SIG-M5 treated with dmso at 0.1 percent for 504 hours (cell line): ENCODE data around the gene EDIL3.
"Not testable (repeated sequence)": the region's sequence is repeated elsewhere in the genome, so short reads cannot be mapped to it uniquely, and the experiment has no call there.

Experiments used
- DNase-seq: peaks from one replicate; lab custom pipeline; 2025; ENCODE audit not compliant: unreplicated experiment; lab: John Stamatoyannopoulos, UW

The EDIL3 gene

DNA sequence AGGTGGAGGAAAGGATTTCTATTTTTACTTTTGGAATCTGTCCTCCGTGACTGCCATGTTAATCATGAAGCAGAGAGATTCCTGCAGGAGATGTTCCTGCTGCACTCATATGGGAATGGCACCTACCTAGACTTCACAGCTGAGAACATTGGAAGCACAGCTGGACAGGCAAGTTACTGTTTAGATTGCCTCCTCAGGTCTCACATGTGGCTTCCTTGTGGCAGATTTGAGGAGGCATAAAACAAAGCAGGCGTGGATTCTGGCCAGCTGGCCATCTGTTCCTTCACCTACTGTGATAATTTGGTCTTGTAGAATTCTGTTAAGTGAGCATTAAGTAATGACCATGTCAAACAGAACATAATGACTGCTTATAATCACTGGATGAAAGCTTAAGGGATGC, 193.4 kb downstream of the EDIL3 start:
- DNase-seq: no peak

DNA sequence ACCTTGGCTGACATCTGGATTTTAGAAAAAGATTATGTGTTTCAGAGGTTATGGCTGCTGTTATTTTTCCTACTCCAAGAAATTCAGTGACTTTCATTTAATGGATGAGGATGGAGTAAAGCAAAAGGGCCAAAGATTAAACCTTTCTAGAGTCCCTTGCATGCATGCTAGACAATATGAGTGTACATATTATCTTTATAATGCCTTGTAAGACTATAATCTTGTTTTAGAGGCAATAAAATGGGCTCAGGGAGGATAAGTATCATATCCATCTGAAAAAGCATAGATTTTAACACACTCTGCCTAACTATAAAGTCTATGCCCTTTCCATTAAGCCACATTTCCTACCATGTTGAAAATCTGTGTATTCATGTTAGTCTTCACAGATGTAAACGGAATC, 199.8 kb downstream of the EDIL3 start:
- no peak for DNase-seq

GRCh38 chr5:84181093-84181492, 203.6 kb downstream of the EDIL3 start:
- DNase-seq: no peak

DNA sequence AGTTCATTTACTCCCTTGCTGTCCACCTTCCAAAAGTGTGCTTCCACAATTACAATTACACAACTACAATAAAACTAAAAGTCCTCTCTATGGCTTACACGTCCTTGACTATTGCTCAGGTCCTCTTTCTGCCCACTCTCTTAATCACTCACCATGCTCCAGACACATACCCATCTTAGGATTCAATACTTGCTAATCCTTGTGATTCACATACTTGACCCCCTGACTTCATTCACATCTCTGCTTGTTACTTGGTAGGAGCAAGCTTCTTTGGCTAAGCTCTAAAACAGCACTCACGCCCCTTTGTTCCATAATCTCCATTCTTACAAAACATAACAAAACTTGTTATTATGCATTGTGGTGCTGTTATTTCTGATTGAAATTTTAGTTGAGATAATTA, 215.8 kb downstream of the EDIL3 start:
- DNase-seq: no peak

DNA sequence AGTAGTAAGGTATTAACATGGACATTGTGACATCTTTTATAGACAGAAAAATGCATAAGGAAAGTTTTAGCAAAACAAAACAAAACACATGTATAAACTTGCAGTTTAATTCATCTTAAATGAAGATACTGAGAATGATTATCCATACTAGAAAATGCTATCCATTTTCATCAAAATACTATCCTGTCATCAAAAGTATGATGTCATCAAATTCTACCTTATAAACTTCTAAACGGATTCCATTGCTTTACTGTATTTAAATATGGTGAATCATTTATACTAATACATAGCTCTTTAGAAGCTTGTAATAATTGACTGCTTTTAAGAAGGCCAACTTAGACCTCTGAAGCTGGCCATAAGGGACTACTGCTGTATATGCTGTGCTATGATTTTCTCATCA, 221.0 kb downstream of the EDIL3 start:
- DNase-seq: no peak

- DNase-seq: no peak
These were observed 222.0 kb downstream of the EDIL3 start for GRCh38 chr5:84162695-84163094.

- not testable (repeated sequence) for DNase-seq
These were observed 224.0 kb downstream of the EDIL3 start for GRCh38 chr5:84160650-84161049.

- DNase-seq: no peak
These were observed 235.6 kb downstream of the EDIL3 start for GRCh38 chr5:84149094-84149493.

- DNase-seq: no peak
These were observed 236.0 kb downstream of the EDIL3 start for GRCh38 chr5:84148651-84149050.

GRCh38 chr5:84137541-84137940, 247.1 kb downstream of the EDIL3 start:
- no peak for DNase-seq

DNA sequence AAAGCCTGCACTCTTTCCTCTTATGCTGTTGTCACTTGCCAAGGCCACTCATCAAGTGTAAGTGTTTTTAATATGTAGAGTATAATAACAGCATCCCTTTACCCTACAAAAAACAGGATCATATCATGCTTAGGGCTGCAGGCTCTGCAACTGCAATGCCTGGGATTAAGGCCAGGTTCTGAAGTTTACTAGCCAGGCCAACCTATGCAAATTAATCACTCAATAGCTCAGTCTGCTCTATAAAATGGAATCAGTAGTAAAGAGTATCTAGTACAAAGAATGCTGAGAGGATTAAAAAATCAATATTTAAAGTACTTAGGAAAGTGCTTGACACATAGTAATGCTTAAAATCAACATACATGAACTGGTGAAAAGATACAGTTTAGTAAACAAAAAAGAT, 253.3 kb downstream of the EDIL3 start:
- no peak for DNase-seq

DNA sequence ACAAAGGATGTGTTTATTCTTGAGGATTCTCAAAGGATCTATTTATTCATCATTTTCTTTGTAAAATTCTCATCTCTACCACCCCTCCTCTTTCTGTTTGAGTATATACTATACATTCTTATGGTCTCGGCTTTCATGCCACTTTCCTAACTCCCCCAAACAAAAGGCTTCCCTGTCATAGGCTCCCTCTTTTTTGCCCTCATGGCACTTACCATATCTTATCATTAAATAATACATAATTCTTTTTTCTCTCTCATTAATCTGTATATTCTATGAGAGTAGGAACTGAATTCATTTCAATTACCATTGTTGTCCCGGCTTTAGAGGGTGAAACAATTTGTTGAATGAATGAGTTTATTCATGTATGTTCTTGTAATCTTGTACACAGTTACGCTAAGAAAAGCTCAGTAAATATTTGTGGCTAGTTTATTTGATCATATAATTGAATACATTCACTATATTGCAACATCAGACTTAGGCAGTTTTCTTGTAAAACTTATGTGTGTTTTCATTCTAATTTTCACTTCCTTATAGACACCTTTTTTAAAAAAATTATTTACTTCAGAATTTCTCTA, 254.6 kb downstream of the EDIL3 start:
- DNase-seq: no peak

DNA sequence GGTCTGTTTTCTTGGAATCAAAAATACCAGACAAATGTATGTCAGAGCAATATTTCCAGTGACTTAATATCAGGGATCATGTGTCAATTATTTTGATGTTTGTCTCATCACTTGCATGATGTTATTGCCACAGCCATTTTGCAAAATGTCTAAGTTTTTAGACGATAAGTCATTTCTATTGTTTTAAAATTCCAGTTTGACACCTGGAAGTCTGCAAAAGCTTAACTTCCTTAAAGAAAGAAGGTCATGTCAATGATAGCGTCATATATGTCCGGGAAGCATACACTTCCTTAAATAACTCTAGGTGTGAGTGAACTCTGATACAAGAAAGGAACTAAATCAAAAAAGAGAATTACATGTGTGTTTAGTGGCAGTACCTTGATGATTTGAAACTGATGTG, 259.5 kb downstream of the EDIL3 start:
- DNase-seq: no peak

DNA sequence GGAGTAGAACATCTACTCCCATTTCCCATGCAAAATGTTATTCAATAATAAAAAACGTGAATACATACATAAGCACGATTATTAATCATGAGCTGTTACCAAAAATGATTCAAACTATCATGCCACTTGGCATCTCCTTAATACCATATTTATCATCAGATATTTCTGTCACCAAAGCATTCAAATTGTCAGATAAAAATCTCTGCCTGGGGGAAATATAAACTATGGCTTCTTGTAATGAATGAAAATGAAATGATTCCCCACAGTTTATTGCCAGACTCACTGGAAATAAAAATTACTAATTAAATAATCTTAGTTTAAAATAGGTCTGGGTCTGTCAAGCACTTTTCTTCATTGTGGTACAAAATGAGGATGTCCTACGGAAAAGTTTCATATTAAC, 265.4 kb downstream of the EDIL3 start:
- DNase-seq: no peak

DNA sequence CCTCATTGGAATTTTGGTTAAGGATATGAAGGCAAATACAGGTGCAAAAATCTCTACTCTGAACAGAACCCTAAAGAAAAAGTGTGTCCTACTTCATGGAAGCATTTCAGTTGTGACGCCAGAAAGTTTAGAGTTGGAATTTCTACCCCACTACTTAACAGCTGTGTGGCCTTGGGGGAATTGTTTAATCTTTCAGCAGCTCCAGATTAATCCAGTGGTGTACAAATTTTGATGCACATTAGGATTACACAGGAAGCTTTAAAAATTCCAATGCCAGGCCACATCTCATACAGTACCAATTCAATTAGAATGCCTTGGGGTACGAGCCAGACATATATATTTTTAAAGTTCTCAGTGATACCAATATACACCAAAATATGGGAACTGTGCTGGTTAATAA, 266.1 kb downstream of the EDIL3 start:
- DNase-seq: no peak

DNA sequence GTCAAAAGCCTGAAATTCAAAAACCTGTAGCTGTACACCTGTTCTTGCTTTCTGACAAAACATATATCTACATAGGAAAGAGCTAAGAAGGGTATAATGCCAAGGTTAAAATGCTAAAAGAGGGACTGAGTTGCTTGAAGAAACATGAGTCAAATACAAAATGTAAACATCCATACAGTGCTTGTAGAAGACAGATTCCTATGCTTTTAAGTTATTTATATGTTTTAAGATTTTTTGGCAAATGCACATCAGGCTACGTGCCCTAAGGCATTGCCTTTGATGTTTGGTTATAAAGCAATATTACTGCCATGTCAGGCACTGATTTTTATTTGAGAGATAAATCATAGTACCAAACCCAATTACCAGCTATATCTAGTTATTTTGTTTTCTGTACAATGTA, 269.0 kb downstream of the EDIL3 start:
- DNase-seq: no peak

- DNase-seq: no peak
These were observed 271.2 kb downstream of the EDIL3 start for GRCh38 chr5:84113246-84114105.

GRCh38 chr5:84092738-84093137, 291.9 kb downstream of the EDIL3 start:
- DNase-seq: no peak

DNA sequence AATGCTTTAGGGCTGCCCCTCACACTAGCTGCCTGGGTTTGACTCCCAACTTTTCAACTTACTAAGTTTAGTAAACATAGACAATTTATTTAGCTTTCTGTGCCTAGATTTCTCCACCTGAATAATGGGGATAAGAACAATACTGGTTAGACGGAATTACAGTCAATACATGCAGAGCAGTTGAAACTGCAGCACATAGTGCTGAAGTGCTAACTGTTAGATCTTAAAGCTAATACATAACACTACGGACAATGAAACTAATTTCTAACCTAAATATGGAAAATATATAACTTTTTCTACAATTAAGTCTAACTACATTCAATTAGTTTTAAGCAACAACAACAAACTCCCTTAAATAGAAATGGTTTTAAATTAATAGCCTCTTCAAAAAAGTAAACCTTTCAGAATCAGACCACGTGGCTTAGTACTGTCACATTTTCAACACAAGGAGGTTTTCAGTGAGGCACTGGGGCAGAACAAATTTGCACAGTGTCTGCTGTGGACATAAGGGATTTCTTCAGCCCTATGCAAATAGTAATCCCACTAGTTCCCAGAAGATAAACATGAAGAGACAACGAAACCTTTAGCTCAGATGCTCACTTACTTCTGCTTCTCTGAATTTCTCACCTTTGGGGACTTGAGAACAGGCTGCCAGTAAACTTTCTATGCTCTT, 293.4 kb downstream of the EDIL3 start:
- DNase-seq: no peak

GRCh38 chr5:84088996-84089395, 295.7 kb downstream of the EDIL3 start:
- no peak for DNase-seq

DNA sequence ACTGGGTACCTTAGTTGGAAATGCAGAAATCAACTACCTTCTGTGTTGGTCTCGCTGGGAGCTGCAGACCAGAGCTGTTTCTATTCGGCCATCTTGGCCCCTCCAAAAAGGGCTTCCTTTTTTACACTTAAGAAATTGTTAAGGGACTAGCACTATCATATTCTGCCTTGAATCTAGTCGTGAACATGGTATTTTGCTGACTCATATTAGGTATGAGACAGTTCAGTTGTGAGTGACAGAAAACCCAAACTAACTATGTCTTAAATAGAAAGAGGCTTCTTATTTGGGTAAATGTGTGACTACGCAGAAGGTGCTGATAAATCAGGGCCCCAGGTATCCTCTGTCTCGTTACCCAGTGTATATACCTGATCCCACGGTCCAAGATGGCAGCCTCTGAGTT, 298.2 kb downstream of the EDIL3 start:
- no peak for DNase-seq

DNA sequence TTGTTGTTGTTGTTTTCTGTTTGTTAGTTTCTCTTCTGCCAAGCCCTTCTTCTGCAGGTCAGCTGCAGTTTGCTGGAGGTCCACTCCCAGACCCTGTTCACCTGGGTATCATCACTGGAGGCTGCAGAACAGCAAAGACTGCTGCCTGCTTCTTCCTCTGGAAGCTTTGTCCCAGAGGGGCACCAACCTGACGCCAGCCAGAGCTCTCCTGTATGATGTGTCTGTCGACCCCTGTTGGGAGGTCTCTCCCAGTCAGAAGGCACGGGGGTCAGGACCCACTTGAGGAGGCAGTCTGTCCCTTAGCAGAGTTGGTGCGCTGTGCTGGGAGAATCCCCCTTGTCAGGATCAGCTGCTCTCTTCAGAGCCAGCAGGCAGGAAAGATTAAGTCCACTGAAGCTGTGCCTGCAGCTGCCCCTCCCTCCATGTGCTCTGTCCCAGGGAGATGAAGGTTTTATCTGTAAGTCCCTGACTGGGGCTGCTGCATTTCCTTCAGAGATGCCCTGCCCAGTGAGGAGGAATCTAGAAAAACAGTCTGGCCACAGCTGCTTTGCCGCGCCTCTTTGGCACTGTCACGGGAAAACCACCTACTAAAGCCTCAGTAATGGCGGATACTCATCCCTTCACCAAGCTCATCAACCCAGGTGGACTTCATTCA, 299.2 kb downstream of the EDIL3 start:
- no peak for DNase-seq
